Common myeloid progenitor, CD34-positive (primary cell): Measurements from ENCODE around the gene TRAPPC3. TPM values are rescaled to one million over a fixed set of nuclear protein-coding genes. Genes with fewer than 3 reads are reported as not detected.
A peak's percentile ranks its signal among the peaks of the same experiment; 100 is the strongest.
"Not testable (repeated sequence)": the region's sequence is repeated elsewhere in the genome, so short reads cannot be mapped to it uniquely, and the experiment has no call there.

Experiments used
- CTCF ChIA-PET: fragments of 350-600 bp; sonication (Branson Sonifier 250); formaldehyde crosslinking; loops from one replicate; lab custom pipeline; 2021; ENCODE audit warnings: antibody characterized with exemption; lab: Charles Lee
- POLR2A ChIA-PET: fragments of 350-600 bp; sonication (Branson Sonifier 250); formaldehyde crosslinking; loops from one replicate; lab custom pipeline; 2021; ENCODE audit warnings: antibody characterized with exemption; lab: Charles Lee
- DNase-seq, 3 donors: peaks; one replicate each; pipeline versions ENCODE4 v3.0.0 to v3.0.0-alpha.2; 2013
- H3K27ac ChIP-seq, 2 experiments: 1 replicate in 1 of 2; 2 replicates in 1 of 2; pipeline ENCODE4 v1.7.0; 2013; ENCODE audit warnings: inconsistent platforms in 2 of 2, low read length in 2 of 2, mild to moderate bottlenecking in 2 of 2, low read depth in 1 of 2, moderate library complexity in 1 of 2; ENCODE audit not compliant: severe bottlenecking in 2 of 2, insufficient read depth in 1 of 2, poor library complexity in 1 of 2
- H3K27me3 ChIP-seq, 5 experiments: replicated peaks in 2 of 5; 1 replicate in 3 of 5; 2 replicates in 2 of 5; pipeline versions ENCODE4 v1.6.1 to v1.7.0; 2013; ENCODE audit warnings: low read length in 4 of 5, mild to moderate bottlenecking in 2 of 5, moderate library complexity in 2 of 5, inconsistent platforms in 1 of 5; ENCODE audit not compliant: insufficient read depth in 5 of 5, control insufficient read depth in 4 of 5
- H3K36me3 ChIP-seq, 4 experiments: 1 replicate in 2 of 4; 2 replicates in 2 of 4; pipeline versions ENCODE4 v1.6.1 to v1.7.0; 2013; ENCODE audit warnings: low read length in 3 of 4, control low read depth in 1 of 4, mild to moderate bottlenecking in 1 of 4; ENCODE audit not compliant: control insufficient read depth in 4 of 4, insufficient read depth in 4 of 4
- H3K4me1 ChIP-seq, 4 experiments: 1 replicate in 3 of 4; 2 replicates in 1 of 4; pipeline versions ENCODE4 v1.6.1 to v1.7.1; 2013; ENCODE audit warnings: low read length in 3 of 4, mild to moderate bottlenecking in 3 of 4, control low read depth in 1 of 4, inconsistent platforms in 1 of 4, moderate library complexity in 1 of 4; ENCODE audit not compliant: control insufficient read depth in 4 of 4, insufficient read depth in 4 of 4; ENCODE audit errors: control extremely low read depth in 1 of 4
- H3K4me3 ChIP-seq, 7 experiments: 1 replicate in 4 of 7; 2 replicates in 3 of 7; pipeline versions ENCODE4 v1.5.1 to v1.7.0; 2013; ENCODE audit warnings: mild to moderate bottlenecking in 7 of 7, low read length in 6 of 7, moderate library complexity in 6 of 7, inconsistent platforms in 2 of 7, low read depth in 2 of 7, control low read depth in 1 of 7; ENCODE audit not compliant: insufficient read depth in 4 of 7, control insufficient read depth in 1 of 7; ENCODE audit errors: extremely low read depth in 1 of 7
- H3K9me3 ChIP-seq, 5 experiments: 1 replicate in 4 of 5; 2 replicates in 1 of 5; pipeline versions ENCODE4 v1.6.1 to v1.7.1; 2013; ENCODE audit warnings: low read length in 4 of 5, mild to moderate bottlenecking in 2 of 5, inconsistent platforms in 1 of 5, low read depth in 1 of 5, moderate library complexity in 1 of 5; ENCODE audit not compliant: control insufficient read depth in 4 of 5, insufficient read depth in 2 of 5; ENCODE audit errors: control extremely low read depth in 1 of 5
- WGBS: methylation state at CpG from one replicate; pipeline ENCODE4 v1.1.5; 2013; ENCODE audit not compliant: insufficient coverage; 5-methylcytosine and 5-hydroxymethylcytosine counted together
- polyA plus RNA-seq: library from polyadenylated mRNA; unstranded; fragments of 120-200 nt; gene quantifications from one replicate; pipeline ENCODE4 v1.2.1, GENCODE V29; 2013

TRAPPC3 gene
- polyA plus RNA-seq: 59.1 TPM

- POLR2A ChIA-PET: interaction anchor here (0.7 to 3.2 kb wide), 10 partner anchors 11 to 237 kb away, joined by 3 to 36 read pairs (median 5); partner anchors contain the start of genes SH3D21 and THRAP3
- H3K4me1 ChIP-seq: peaks cover 16 to 53% (median 49%) of the 10 kb centered on the region in 4 experiments
- WGBS: 3% methylated on average over 46 of the region's 62 CpGs
These were observed at the start of gene TRAPPC3 for GRCh38 chr1:36149237-36149972. TRAPPC3 (minus strand) TSS chr1:36149486; CDS start chr1:36149378, 108 bp downstream.

GRCh38 chr1:36198641-36199040 is 49.4 kb upstream of the TRAPPC3 start:
- Histone ChIP-seq H3K4me3 (no peak overlapping the region), H3K4me1 (peaks cover 0 to 6% (median 2%) of the 10 kb centered on the region in 4 experiments), H3K36me3 (no peaks in the 10 kb centered on the region), H3K27me3 (no peaks in the 10 kb centered on the region), H3K27ac (no peak overlapping the region), H3K9me3 (no peaks in the 10 kb centered on the region)
- 100% methylated on average over 2 of the region's 5 CpGs for WGBS
- DNase-seq: no peak
- ChIA-PET CTCF (interaction anchor here (1.0 to 3.2 kb wide), 2 partner anchors 9 to 49 kb away, joined by 4 to 10 read pairs; partner anchors contain the start of gene TRAPPC3), POLR2A (interaction anchor here (0.6 kb wide), 1 partner anchor 12 kb away, joined by 3 read pairs; no protein-coding TSS in a partner anchor)

More at GRCh38 chr1:36149237-36149972, at the start of gene TRAPPC3:
- Histone ChIP-seq H3K27ac (peak within 1 kb of the TSS; percentile 81 to 95), H3K36me3 (peaks cover 0 to 8% (median 3%) of the 10 kb centered on the region in 4 experiments), H3K9me3 (no peaks in the 10 kb centered on the region), H3K27me3 (no peaks in the 10 kb centered on the region), H3K4me3 (peak within 1 kb of the TSS; percentile 44 to 92 (median 75))
- CTCF ChIA-PET: interaction anchor here (0.7 to 9.5 kb wide), 32 partner anchors 10 to 1841 kb away, joined by 3 to 134 read pairs (median 5); partner anchors contain the start of gene THRAP3
- DNase-seq: peak; percentile 99 to 100 (median 100)

- H3K4me3 ChIP-seq, H3K9me3 ChIP-seq, DNase-seq, H3K4me1 ChIP-seq, H3K27me3 ChIP-seq, H3K36me3 ChIP-seq, POLR2A ChIA-PET, H3K27ac ChIP-seq: not testable (repeated sequence)
- 100% methylated on average over 2 of the region's 12 CpGs for WGBS
- CTCF ChIA-PET: interaction anchor here (1.3 to 1.4 kb wide), 2 partner anchors 8 to 9 kb away, joined by 4 to 5 read pairs; no protein-coding TSS in a partner anchor
These were observed 47.5 kb upstream of the TRAPPC3 start for GRCh38 chr1:36196805-36197204.

DNA sequence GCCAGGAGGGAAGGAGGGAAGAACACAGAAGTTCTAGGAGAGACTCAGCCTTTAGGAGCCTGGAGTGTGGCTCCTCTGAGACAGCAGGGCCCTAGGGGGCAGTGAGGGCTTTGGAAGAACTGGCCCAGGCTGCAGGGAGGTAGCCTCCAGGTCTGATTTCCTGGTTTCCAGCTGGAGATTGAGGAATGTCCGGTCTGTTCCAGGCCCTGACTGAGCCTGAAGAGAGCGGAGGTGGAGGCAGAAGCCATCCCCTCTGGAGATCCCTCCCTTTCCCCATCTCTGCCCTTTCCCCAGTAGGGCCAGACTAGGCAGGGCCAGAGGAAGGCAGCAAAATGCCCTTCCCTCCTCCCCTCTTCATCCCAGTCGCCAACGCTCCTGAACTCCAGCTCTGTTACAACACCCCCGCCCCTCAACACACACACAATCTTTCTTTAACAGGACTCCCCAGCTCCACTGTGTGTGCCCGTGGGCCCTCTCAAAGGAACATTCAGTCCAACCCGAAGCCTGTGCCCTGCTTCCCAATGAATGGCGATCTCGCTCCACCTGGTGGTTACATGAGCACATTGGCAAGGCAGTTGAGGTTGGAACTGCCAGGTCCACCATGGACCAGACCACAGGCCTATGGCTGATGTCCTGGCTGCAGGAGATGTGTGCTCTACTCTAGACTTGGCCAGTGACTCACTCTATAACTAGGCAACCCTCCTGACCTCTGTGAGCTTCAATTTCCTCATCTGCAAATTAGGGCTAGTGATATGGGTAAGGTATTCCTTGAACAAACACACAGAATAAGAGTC is 38.7 kb upstream of the TRAPPC3 start:
- no peak overlapping the region for H3K4me3 ChIP-seq
- peaks cover 0 to 4% (median 4%) of the 10 kb centered on the region in 4 experiments for H3K4me1 ChIP-seq
- POLR2A ChIA-PET: interaction anchor here (1.0 to 2.2 kb wide), 5 partner anchors 26 to 39 kb away, joined by 3 to 16 read pairs (median 3); partner anchors contain the start of genes THRAP3 and TRAPPC3
- WGBS: 16% methylated on average over 8 of the region's 9 CpGs
- CTCF ChIA-PET: interaction anchor here (0.8 to 7.6 kb wide), 33 partner anchors 9 to 236 kb away, joined by 3 to 134 read pairs (median 6); partner anchors contain the start of genes MAP7D1 and TRAPPC3
- H3K27ac ChIP-seq: peak overlapping the region in 1 of 2 experiments; percentile 27
- no peaks in the 10 kb centered on the region for H3K9me3 ChIP-seq
- DNase-seq: peak; percentile 85 to 93 (median 90)
- H3K36me3 ChIP-seq: no peaks in the 10 kb centered on the region
- H3K27me3 ChIP-seq: no peaks in the 10 kb centered on the region

- Histone ChIP-seq H3K4me3 (no peak overlapping the region), H3K9me3 (no peaks in the 10 kb centered on the region), H3K27ac (no peak overlapping the region), H3K4me1 (peaks cover 0 to 4% (median 4%) of the 10 kb centered on the region in 4 experiments), H3K27me3 (no peaks in the 10 kb centered on the region), H3K36me3 (peaks cover 0 to 34% (median 28%) of the 10 kb centered on the region in 4 experiments)
- WGBS: 93% methylated on average over 2 of the region's 2 CpGs
- DNase-seq: no peak
- POLR2A ChIA-PET: interaction anchor here (1.1 to 2.0 kb wide), 3 partner anchors 28 to 41 kb away, joined by 3 to 12 read pairs (median 4); partner anchors contain the start of genes MAP7D1, THRAP3 and TRAPPC3
- CTCF ChIA-PET: interaction anchor here (1.0 to 7.6 kb wide), 9 partner anchors 15 to 87 kb away, joined by 3 to 134 read pairs (median 4); partner anchors contain the start of genes MAP7D1, THRAP3 and TRAPPC3
These were observed 34.1 kb upstream of the TRAPPC3 start for GRCh38 chr1:36183309-36183856.

DNA sequence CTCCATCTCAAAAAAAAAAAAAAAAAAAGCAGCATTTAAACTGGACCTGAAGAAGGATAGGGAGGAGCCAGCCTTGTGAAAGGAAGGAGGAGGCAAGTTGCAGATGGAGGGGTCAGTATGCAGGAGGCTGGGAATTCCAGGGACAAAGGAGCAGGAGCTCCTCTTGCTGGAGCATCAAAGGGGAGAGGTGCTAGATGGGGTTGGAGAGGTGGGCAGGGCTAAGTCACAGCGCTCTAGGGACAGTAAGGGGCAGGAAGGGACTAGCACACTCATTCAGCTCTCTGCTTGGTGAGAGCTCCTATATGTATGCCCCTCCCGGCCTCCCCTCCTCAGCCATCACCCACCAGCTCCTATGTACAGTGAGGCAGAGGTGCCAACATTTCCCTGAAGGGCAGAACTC is 33.4 kb upstream of the TRAPPC3 start:
- Histone ChIP-seq H3K27me3 (no peaks in the 10 kb centered on the region), H3K4me3 (no peak overlapping the region), H3K27ac (no peak overlapping the region), H3K36me3 (peaks cover 0 to 41% (median 32%) of the 10 kb centered on the region in 4 experiments), H3K9me3 (no peaks in the 10 kb centered on the region), H3K4me1 (peaks cover 0 to 2% (median under 1%) of the 10 kb centered on the region in 4 experiments)
- WGBS: no CpG with 5 or more reads among the region's 2 CpGs
- DNase-seq: peak in 1 of 3 donors; percentile 12
- POLR2A ChIA-PET: interaction anchor here (1.1 to 2.0 kb wide), 3 partner anchors 27 to 42 kb away, joined by 3 to 12 read pairs (median 4); partner anchors contain the start of genes MAP7D1, THRAP3 and TRAPPC3
- CTCF ChIA-PET: interaction anchor here (0.8 to 7.6 kb wide), 9 partner anchors 10 to 86 kb away, joined by 3 to 134 read pairs (median 4); partner anchors contain the start of genes MAP7D1, THRAP3 and TRAPPC3
